ENCODE results near the gene BTBD10.
"Not testable (repeated sequence)": the region's sequence is repeated elsewhere in the genome, so short reads cannot be mapped to it uniquely, and the experiment has no call there.

BTBD10 gene

GRCh38 chr11:13440100-13440855 lies 22.7 kb downstream of the BTBD10 start:
- TF ChIP-seq CTCF (IDR thresholded peaks at IDR 0.05), result no peak
- no peaks in the 10 kb centered on the region for H3K4me1 Mint-ChIP-seq
- H3K9me3 Mint-ChIP-seq, result no peaks in the 10 kb centered on the region
- no peak overlapping the region for H3K4me3 Mint-ChIP-seq
- H3K36me3 Mint-ChIP-seq (ENCODE audit: low read depth), result no peaks in the 10 kb centered on the region
- H3K27me3 Mint-ChIP-seq (ENCODE audit: low read depth, poor library complexity), result no peaks in the 10 kb centered on the region
- no peak overlapping the region for H3K27ac Mint-ChIP-seq
- no peak for DNase-seq

DNA sequence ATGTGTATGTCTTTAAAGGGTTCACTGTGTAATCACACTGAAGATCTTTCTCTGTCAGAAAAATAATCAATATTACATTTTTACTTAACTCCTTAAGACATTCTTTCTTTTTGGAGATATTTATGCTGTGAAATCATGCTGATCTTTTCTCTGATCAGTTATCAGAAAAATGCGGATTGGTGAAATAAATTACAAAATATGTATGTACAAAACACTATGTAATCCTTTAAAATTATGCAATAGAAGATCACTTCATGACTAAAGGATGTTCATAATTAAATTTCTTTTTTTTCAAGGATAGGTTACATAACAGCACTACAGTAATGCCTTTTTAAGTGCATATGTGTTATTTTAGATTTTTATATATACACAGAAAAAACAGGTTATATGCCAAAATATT lies 24.7 kb downstream of the BTBD10 start:
- DNase-seq, result no peak
- peaks cover under 1% of the 10 kb centered on the region for H3K4me1 Mint-ChIP-seq
- no peak overlapping the region for H3K4me3 Mint-ChIP-seq
- H3K9me3 Mint-ChIP-seq, result no peaks in the 10 kb centered on the region
- no peak for TF ChIP-seq CTCF (IDR thresholded peaks at IDR 0.05)
- H3K36me3 Mint-ChIP-seq (ENCODE audit: low read depth), result no peaks in the 10 kb centered on the region
- no peak overlapping the region for H3K27ac Mint-ChIP-seq
- no peaks in the 10 kb centered on the region for H3K27me3 Mint-ChIP-seq (ENCODE audit: low read depth, poor library complexity)

- not testable (repeated sequence) for H3K4me1 Mint-ChIP-seq; H3K27ac Mint-ChIP-seq; H3K4me3 Mint-ChIP-seq; DNase-seq; H3K9me3 Mint-ChIP-seq; H3K36me3 Mint-ChIP-seq (ENCODE audit: low read depth); H3K27me3 Mint-ChIP-seq (ENCODE audit: low read depth, poor library complexity)
Observed at GRCh38 chr11:13436836-13437235, 26.2 kb downstream of the BTBD10 start.

- Mint-ChIP-seq H3K27ac (no peak overlapping the region), H3K9me3 (peaks cover 5% of the 10 kb centered on the region), H3K36me3 (ENCODE audit: low read depth) (peaks cover 17% of the 10 kb centered on the region), H3K4me3 (no peak overlapping the region), H3K27me3 (ENCODE audit: low read depth, poor library complexity) (no peaks in the 10 kb centered on the region), H3K4me1 (peaks cover 6% of the 10 kb centered on the region)
- no peak for DNase-seq
- TF ChIP-seq CTCF (IDR thresholded peaks at IDR 0.05), result no peak
Observed at GRCh38 chr11:13434247-13435205, 28.5 kb downstream of the BTBD10 start.

DNA sequence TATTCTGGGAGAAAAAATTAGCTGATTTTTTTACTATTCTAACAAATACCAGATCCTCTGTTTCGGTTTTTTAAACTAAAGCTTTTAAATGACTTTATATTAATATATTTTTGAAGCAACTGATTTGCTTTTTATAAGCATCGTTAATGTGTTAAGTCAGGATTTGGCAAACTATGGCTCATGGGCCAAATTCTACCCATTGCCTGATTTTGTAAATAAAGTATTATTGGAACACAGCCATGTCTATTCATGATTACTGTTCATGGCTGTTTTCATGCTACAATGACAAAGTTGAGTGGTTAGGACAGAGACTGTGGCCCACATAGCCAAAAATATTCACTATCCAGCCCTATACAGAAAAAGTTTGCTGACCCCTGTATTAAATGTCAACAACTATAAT lies 29.6 kb downstream of the BTBD10 start:
- TF ChIP-seq CTCF (IDR thresholded peaks at IDR 0.05), result no peak

DNA sequence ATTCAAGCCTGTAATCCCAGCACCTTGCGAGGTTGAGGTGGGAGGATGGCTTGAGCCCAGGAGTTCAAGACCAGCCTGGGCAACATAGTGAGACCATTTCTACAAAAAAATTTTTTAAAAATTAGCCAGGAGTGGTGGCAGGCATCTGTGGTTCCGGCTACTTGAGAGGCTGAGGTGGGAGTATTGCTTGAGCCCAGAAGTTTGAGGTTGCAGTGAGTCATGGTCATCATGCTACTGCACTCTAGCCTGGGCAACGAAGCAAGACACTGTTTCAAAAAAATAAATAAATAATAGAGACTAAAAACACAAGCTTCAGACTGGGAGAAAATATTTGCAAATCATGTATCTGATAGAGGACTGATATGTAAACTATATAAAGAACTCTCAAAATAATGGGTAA lies 33.2 kb downstream of the BTBD10 start:
- Mint-ChIP-seq H3K9me3 (peaks cover 51% of the 10 kb centered on the region), H3K4me3 (no peak overlapping the region), H3K27ac (no peak overlapping the region), H3K36me3 (ENCODE audit: low read depth) (peaks cover 60% of the 10 kb centered on the region), H3K4me1 (peaks cover 6% of the 10 kb centered on the region), H3K27me3 (ENCODE audit: low read depth, poor library complexity) (no peaks in the 10 kb centered on the region)
- no peak for DNase-seq
- no peak for TF ChIP-seq CTCF (IDR thresholded peaks at IDR 0.05)

More for the DNA sequence above, 29.6 kb downstream of the BTBD10 start:
- Mint-ChIP-seq H3K4me3 (no peak overlapping the region), H3K9me3 (peaks cover 16% of the 10 kb centered on the region), H3K27ac (no peak overlapping the region), H3K36me3 (ENCODE audit: low read depth) (peaks cover 26% of the 10 kb centered on the region), H3K4me1 (peaks cover 6% of the 10 kb centered on the region), H3K27me3 (ENCODE audit: low read depth, poor library complexity) (no peaks in the 10 kb centered on the region)
- no peak for DNase-seq
